Inferior parietal cortex (tissue), 1 donor: ENCODE data around the gene ADARB2.

Experiments
- DNase-seq: peaks from one replicate; pipeline ENCODE4 v3.0.0-alpha.2; 2016; ENCODE audit errors: extremely low spot score

Gene ADARB2

GRCh38 chr10:1411956-1412355 lies 325.4 kb downstream of the ADARB2 start:
- DNase-seq = no peak

GRCh38 chr10:1411451-1411850 lies 325.9 kb downstream of the ADARB2 start:
- no peak for DNase-seq

- DNase-seq = no peak
Observed at GRCh38 chr10:1410469-1411395, 326.6 kb downstream of the ADARB2 start.

- no peak for DNase-seq
Observed at GRCh38 chr10:1410032-1410431, 327.3 kb downstream of the ADARB2 start.

- no peak for DNase-seq
Observed at GRCh38 chr10:1409392-1409791, 327.9 kb downstream of the ADARB2 start.

- no peak for DNase-seq
Observed at GRCh38 chr10:1408651-1409367, 328.5 kb downstream of the ADARB2 start.

- no peak for DNase-seq
Observed at GRCh38 chr10:1406967-1407945, 330.1 kb downstream of the ADARB2 start.

GRCh38 chr10:1406132-1406966 lies 331.0 kb downstream of the ADARB2 start:
- no peak for DNase-seq

- DNase-seq = no peak
Observed at GRCh38 chr10:1404323-1405260, 332.7 kb downstream of the ADARB2 start.

- no peak for DNase-seq
Observed at GRCh38 chr10:1403508-1404322, 333.6 kb downstream of the ADARB2 start.

GRCh38 chr10:1402816-1403507 lies 334.4 kb downstream of the ADARB2 start:
- no peak for DNase-seq

GRCh38 chr10:1402016-1402770 lies 335.1 kb downstream of the ADARB2 start:
- DNase-seq = no peak

- no peak for DNase-seq
Observed at GRCh38 chr10:1401071-1401965, 336.0 kb downstream of the ADARB2 start.

GRCh38 chr10:1400101-1401070 lies 336.9 kb downstream of the ADARB2 start:
- no peak for DNase-seq

GRCh38 chr10:1399431-1400100 lies 337.8 kb downstream of the ADARB2 start:
- DNase-seq = no peak
